ENCODE data around the gene PLD6. TPM values are rescaled to one million over a fixed set of nuclear protein-coding genes. Genes with fewer than 3 reads are reported as not detected.

PLD6 gene
- total and polyA plus RNA-seq, 12 donors: 3.7 to 16.3 (median 7.9) TPM

- Histone ChIP-seq H3K36me3 (peaks cover 8 to 98% (median 60%) of the 10 kb centered on the region in 9 donors), H3K27me3 (no peaks in the 10 kb centered on the region), H3K4me3 (no peak overlapping the region), H3K4me1 (peaks cover 13 to 39% (median 26%) of the 10 kb centered on the region in 9 donors), H3K27ac (peak overlapping the region in 2 of 10 donors; percentile 26 to 35), H3K9me3 (no peaks in the 10 kb centered on the region)
- TF ChIP-seq, protein P1, sequence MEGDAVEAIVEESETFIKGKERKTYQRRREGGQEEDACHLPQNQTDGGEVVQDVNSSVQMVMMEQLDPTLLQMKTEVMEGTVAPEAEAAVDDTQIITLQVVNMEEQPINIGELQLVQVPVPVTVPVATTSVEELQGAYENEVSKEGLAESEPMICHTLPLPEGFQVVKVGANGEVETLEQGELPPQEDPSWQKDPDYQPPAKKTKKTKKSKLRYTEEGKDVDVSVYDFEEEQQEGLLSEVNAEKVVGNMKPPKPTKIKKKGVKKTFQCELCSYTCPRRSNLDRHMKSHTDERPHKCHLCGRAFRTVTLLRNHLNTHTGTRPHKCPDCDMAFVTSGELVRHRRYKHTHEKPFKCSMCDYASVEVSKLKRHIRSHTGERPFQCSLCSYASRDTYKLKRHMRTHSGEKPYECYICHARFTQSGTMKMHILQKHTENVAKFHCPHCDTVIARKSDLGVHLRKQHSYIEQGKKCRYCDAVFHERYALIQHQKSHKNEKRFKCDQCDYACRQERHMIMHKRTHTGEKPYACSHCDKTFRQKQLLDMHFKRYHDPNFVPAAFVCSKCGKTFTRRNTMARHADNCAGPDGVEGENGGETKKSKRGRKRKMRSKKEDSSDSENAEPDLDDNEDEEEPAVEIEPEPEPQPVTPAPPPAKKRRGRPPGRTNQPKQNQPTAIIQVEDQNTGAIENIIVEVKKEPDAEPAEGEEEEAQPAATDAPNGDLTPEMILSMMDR (IDR thresholded peaks at IDR 0.05): no peak
- intact Hi-C loops (cut with DNase I): loop anchor here in 2 of 10 donors (10.0 kb wide), 2 partner anchors 79 to 151 kb away; partner anchors contain the start of gene FLCN (in 1 of the 2)
- DNase-seq (no peak), ATAC-seq (no peak)
- 62 to 69% methylated on average over 4 of the region's 4 CpGs for WGBS, 2 donors
Observed at GRCh38 chr17:17156107-17156506, 50.0 kb downstream of the PLD6 start.

DNA sequence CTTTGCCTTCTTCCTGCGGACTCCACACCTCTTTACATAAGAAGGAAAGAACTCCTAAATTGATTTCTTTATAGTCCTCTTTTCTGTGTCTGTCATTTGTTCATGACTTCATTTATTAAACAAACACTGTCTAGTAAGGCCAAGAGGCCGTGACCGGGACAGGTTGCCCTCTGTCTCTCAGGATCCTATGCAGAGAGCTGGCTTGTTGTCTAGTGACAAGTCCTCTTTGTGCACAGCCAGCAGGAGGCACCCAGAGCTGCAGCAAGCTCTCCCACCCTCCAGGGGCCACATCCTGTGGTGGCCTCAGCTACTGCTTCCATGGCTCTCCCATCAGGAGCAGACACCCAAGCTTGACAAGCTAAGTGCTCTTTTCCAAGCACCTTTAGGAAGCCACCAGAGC lies 50.6 kb downstream of the PLD6 start:
- ATAC-seq: no peak
- TF ChIP-seq, protein P1 (IDR thresholded peaks at IDR 0.05): no peak
- Histone ChIP-seq H3K9me3 (no peaks in the 10 kb centered on the region), H3K36me3 (peaks cover 8 to 98% (median 55%) of the 10 kb centered on the region in 9 donors), H3K27me3 (no peaks in the 10 kb centered on the region), H3K27ac (peak overlapping the region in 1 of 10 donors; percentile 35), H3K4me1 (peaks cover 13 to 43% (median 29%) of the 10 kb centered on the region in 9 donors), H3K4me3 (no peak overlapping the region)
- WGBS, 2 donors: 94 to 97% methylated on average over 3 of the region's 3 CpGs
- intact Hi-C loops (cut with DNase I): loop anchor here in 2 of 10 donors (10.0 kb wide), 2 partner anchors 79 to 151 kb away; partner anchors contain the start of gene FLCN (in 1 of the 2)
- no peak for DNase-seq

GRCh38 chr17:17154981-17155380 lies 51.2 kb downstream of the PLD6 start:
- TF ChIP-seq, protein P1 (IDR thresholded peaks at IDR 0.05): no peak
- H3K27ac ChIP-seq: no peak overlapping the region
- WGBS, 2 donors: 89 to 92% methylated on average over 8 of the region's 8 CpGs

GRCh38 chr17:17154556-17154955 lies 51.6 kb downstream of the PLD6 start:
- Histone ChIP-seq H3K4me3 (no peak overlapping the region), H3K27ac (no peak overlapping the region), H3K27me3 (no peaks in the 10 kb centered on the region), H3K36me3 (peaks cover 8 to 98% (median 51%) of the 10 kb centered on the region in 9 donors), H3K4me1 (peaks cover 13 to 47% (median 29%) of the 10 kb centered on the region in 9 donors), H3K9me3 (no peaks in the 10 kb centered on the region)
- DNase-seq (no peak), ATAC-seq (no peak)
- WGBS, 2 donors: 86 to 92% methylated on average over 5 of the region's 5 CpGs
- TF ChIP-seq, protein P1 (IDR thresholded peaks at IDR 0.05): no peak
- intact Hi-C loops (cut with DNase I): loop anchor here in 3 of 10 donors (5.0 to 10.0 kb wide), 3 partner anchors 53 to 150 kb away; partner anchors contain the start of genes FLCN (in 1 of the 3) and PLD6 (in 1 of the 3)

More at GRCh38 chr17:17154981-17155380, 51.2 kb downstream of the PLD6 start:
- DNase-seq (no peak), ATAC-seq (no peak)
- peaks cover 13 to 46% (median 29%) of the 10 kb centered on the region in 9 donors for H3K4me1 ChIP-seq
- H3K9me3 ChIP-seq: no peaks in the 10 kb centered on the region
- no peak overlapping the region for H3K4me3 ChIP-seq
- H3K36me3 ChIP-seq: peaks cover 8 to 98% (median 52%) of the 10 kb centered on the region in 9 donors
- intact Hi-C loops (cut with DNase I): loop anchor here in 3 of 10 donors (5.0 to 10.0 kb wide), 3 partner anchors 52 to 150 kb away; partner anchors contain the start of genes FLCN (in 1 of the 3) and PLD6 (in 1 of the 3)
- H3K27me3 ChIP-seq: no peaks in the 10 kb centered on the region

Measured in heart right ventricle (tissue), 16 donors.